NCI-H1436 (cell line): ENCODE data around the gene CASZ1.
A peak's percentile ranks its signal among the peaks of the same experiment; 100 is the strongest.

Experiments
- DNase-seq: peaks from one replicate; lab custom pipeline; 2025; lab: John Stamatoyannopoulos, UW

The CASZ1 gene

GRCh38 chr1:10753299-10753698 lies 43.1 kb downstream of the CASZ1 start:
- DNase-seq, result peak; percentile 28

- no peak for DNase-seq
Measured at GRCh38 chr1:10751561-10752085, 44.8 kb downstream of the CASZ1 start.

- no peak for DNase-seq
Measured at GRCh38 chr1:10751160-10751559, 45.3 kb downstream of the CASZ1 start.

GRCh38 chr1:10745886-10746455 lies 50.5 kb downstream of the CASZ1 start:
- no peak for DNase-seq

- DNase-seq, result no peak
Measured at GRCh38 chr1:10745383-10745782, 51.1 kb downstream of the CASZ1 start.

- no peak for DNase-seq
Measured at GRCh38 chr1:10744654-10745238, 51.7 kb downstream of the CASZ1 start.

- no peak for DNase-seq
Measured at GRCh38 chr1:10744029-10744428, 52.4 kb downstream of the CASZ1 start.

GRCh38 chr1:10741696-10742095 lies 54.8 kb downstream of the CASZ1 start:
- no peak for DNase-seq

GRCh38 chr1:10740123-10740522 lies 56.3 kb downstream of the CASZ1 start:
- no peak for DNase-seq

GRCh38 chr1:10739589-10739988 lies 56.9 kb downstream of the CASZ1 start:
- DNase-seq, result no peak

- no peak for DNase-seq
Measured at GRCh38 chr1:10738061-10739058, 58.1 kb downstream of the CASZ1 start.

- DNase-seq, result no peak
Measured at GRCh38 chr1:10737651-10738050, 58.8 kb downstream of the CASZ1 start.

GRCh38 chr1:10736634-10737586 lies 59.5 kb downstream of the CASZ1 start:
- DNase-seq, result peak; percentile 20

- no peak for DNase-seq
Measured at GRCh38 chr1:10735563-10736305, 60.7 kb downstream of the CASZ1 start.

- DNase-seq, result peak; percentile 80
Measured at GRCh38 chr1:10734962-10735544, 61.4 kb downstream of the CASZ1 start.

GRCh38 chr1:10734375-10734774 lies 62.1 kb downstream of the CASZ1 start:
- DNase-seq, result no peak

GRCh38 chr1:10733474-10734366 lies 62.7 kb downstream of the CASZ1 start:
- peak; percentile 72 for DNase-seq

GRCh38 chr1:10730985-10731384 lies 65.5 kb downstream of the CASZ1 start:
- no peak for DNase-seq
